Activated naive CD4-positive, alpha-beta T cell treated with anti-CD3 and anti-CD28 coated beads for 36 hours (primary cell): Measurements from ENCODE around the gene NDUFB7. TPM values are rescaled to one million over a fixed set of nuclear protein-coding genes. Genes with fewer than 3 reads are reported as not detected.
"Not testable (repeated sequence)": the region's sequence is repeated elsewhere in the genome, so short reads cannot be mapped to it uniquely, and the experiment has no call there.

ENCODE experiments used
- CTCF ChIA-PET: fragments of 350-600 bp; sonication (Branson Sonifier 250); formaldehyde crosslinking; loops from one replicate; lab custom pipeline; 2021; ENCODE audit warnings: antibody characterized with exemption; lab: Charles Lee
- DNase-seq: peaks from one replicate; pipeline ENCODE4 v3.0.0-alpha.2; 2020
- H3K27ac Mint-ChIP-seq: one replicate; pipeline ENCODE4 v1.8.0; 2021; ENCODE audit warnings: mild to moderate bottlenecking, mixed read lengths
- H3K27me3 Mint-ChIP-seq: one replicate; pipeline ENCODE4 v1.8.0; 2021; ENCODE audit warnings: low read depth, mixed read lengths
- H3K36me3 Mint-ChIP-seq: one replicate; pipeline ENCODE4 v1.8.0; 2021; ENCODE audit warnings: low read depth, mixed read lengths
- H3K4me1 Mint-ChIP-seq: one replicate; pipeline ENCODE4 v1.8.0; 2021; ENCODE audit warnings: low read depth, mixed read lengths
- H3K4me3 Mint-ChIP-seq: one replicate; pipeline ENCODE4 v1.8.0; 2021; ENCODE audit warnings: mild to moderate bottlenecking, moderate library complexity, mixed read lengths
- H3K9me3 Mint-ChIP-seq: one replicate; pipeline ENCODE4 v1.8.0; 2021; ENCODE audit warnings: mixed read lengths
- intact Hi-C: fragments of 100-400 bp; cut with micrococcal nuclease; formaldehyde crosslinking; loops from one replicate; pipeline ENCODE4 v1.15.1; 2023
- total RNA-seq, 2 experiments: library from RNA; stranded (reverse); gene quantifications; one replicate each; pipeline ENCODE4 v1.2.3, GENCODE V29; 2021

The NDUFB7 gene
- total RNA-seq, 2 experiments from 2014 or later = 117 to 123 TPM

- Mint-ChIP-seq H3K27ac (no peak overlapping the region), H3K27me3 (no peaks in the 10 kb centered on the region)
- CTCF ChIA-PET = interaction anchor here (1.5 kb wide), 1 partner anchor 10 kb away, joined by 6 read pairs; no protein-coding TSS in a partner anchor
Measured at GRCh38 chr19:14566712-14567077, 5.2 kb downstream of the NDUFB7 start.

GRCh38 chr19:14565765-14566711, 5.8 kb downstream of the NDUFB7 start:
- CTCF ChIA-PET = interaction anchor here (1.2 kb wide), 1 partner anchor 9 kb away, joined by 3 read pairs; no protein-coding TSS in a partner anchor
- peaks cover 36% of the 10 kb centered on the region for H3K4me1 Mint-ChIP-seq
- H3K27ac Mint-ChIP-seq = no peak overlapping the region
- H3K27me3 Mint-ChIP-seq = no peaks in the 10 kb centered on the region
- DNase-seq = no peak
- no peaks in the 10 kb centered on the region for H3K9me3 Mint-ChIP-seq
- intact Hi-C loops = no loop called here
- no peak overlapping the region for H3K4me3 Mint-ChIP-seq
- H3K36me3 Mint-ChIP-seq = peaks cover 9% of the 10 kb centered on the region

More at GRCh38 chr19:14566712-14567077, 5.2 kb downstream of the NDUFB7 start:
- no peaks in the 10 kb centered on the region for H3K9me3 Mint-ChIP-seq
- H3K4me1 Mint-ChIP-seq = peaks cover 38% of the 10 kb centered on the region
- H3K4me3 Mint-ChIP-seq = no peak overlapping the region
- intact Hi-C loops = no loop called here
- DNase-seq = no peak
- H3K36me3 Mint-ChIP-seq = peaks cover 9% of the 10 kb centered on the region

GRCh38 chr19:14565298-14565679, 6.6 kb downstream of the NDUFB7 start:
- intact Hi-C loops = no loop called here
- no peak overlapping the region for H3K4me3 Mint-ChIP-seq
- H3K27me3 Mint-ChIP-seq = no peaks in the 10 kb centered on the region
- H3K9me3 Mint-ChIP-seq = no peaks in the 10 kb centered on the region
- no peak for DNase-seq
- H3K27ac Mint-ChIP-seq = no peak overlapping the region
- CTCF ChIA-PET = interaction anchor here (1.2 kb wide), 1 partner anchor 9 kb away, joined by 3 read pairs; no protein-coding TSS in a partner anchor
- H3K4me1 Mint-ChIP-seq = peaks cover 34% of the 10 kb centered on the region
- peaks cover 9% of the 10 kb centered on the region for H3K36me3 Mint-ChIP-seq

- intact Hi-C loops, H3K4me3 Mint-ChIP-seq, H3K27me3 Mint-ChIP-seq, H3K27ac Mint-ChIP-seq, H3K9me3 Mint-ChIP-seq, H3K36me3 Mint-ChIP-seq, DNase-seq: not testable (repeated sequence)
- H3K4me1 Mint-ChIP-seq = peaks cover 34% of the 10 kb centered on the region
- CTCF ChIA-PET = interaction anchor here (1.2 kb wide), 1 partner anchor 8 kb away, joined by 3 read pairs; no protein-coding TSS in a partner anchor
Measured at GRCh38 chr19:14564652-14565297, 7.1 kb downstream of the NDUFB7 start.

- Mint-ChIP-seq H3K36me3 (peaks cover 9% of the 10 kb centered on the region), H3K27me3 (no peaks in the 10 kb centered on the region), H3K4me1 (peaks cover 31% of the 10 kb centered on the region), H3K4me3 (no peak overlapping the region), H3K9me3 (no peaks in the 10 kb centered on the region), H3K27ac (peak overlapping the region; percentile 65)
- intact Hi-C loops = no loop called here
- CTCF ChIA-PET = interaction anchor here (0.5 kb wide), 1 partner anchor 39 kb away, joined by 4 read pairs; no protein-coding TSS in a partner anchor
- peak; percentile 60 for DNase-seq
Measured at GRCh38 chr19:14563989-14564651, 7.7 kb downstream of the NDUFB7 start.

GRCh38 chr19:14563590-14563926, 8.3 kb downstream of the NDUFB7 start:
- Mint-ChIP-seq H3K4me1 (peaks cover 28% of the 10 kb centered on the region), H3K9me3 (no peaks in the 10 kb centered on the region), H3K4me3 (no peak overlapping the region), H3K27me3 (no peaks in the 10 kb centered on the region), H3K36me3 (peaks cover 8% of the 10 kb centered on the region), H3K27ac (no peak overlapping the region)
- intact Hi-C loops = no loop called here
- DNase-seq = no peak
- CTCF ChIA-PET = interaction anchor here (0.5 kb wide), 1 partner anchor 40 kb away, joined by 4 read pairs; no protein-coding TSS in a partner anchor

GRCh38 chr19:14562660-14563589, 8.9 kb downstream of the NDUFB7 start:
- Mint-ChIP-seq H3K4me3 (no peak overlapping the region), H3K4me1 (peaks cover 27% of the 10 kb centered on the region), H3K27ac (no peak overlapping the region), H3K27me3 (no peaks in the 10 kb centered on the region), H3K36me3 (peaks cover 6% of the 10 kb centered on the region), H3K9me3 (no peaks in the 10 kb centered on the region)
- CTCF ChIA-PET = interaction anchor here (0.5 to 0.8 kb wide), 2 partner anchors 10 to 40 kb away, joined by 4 read pairs; no protein-coding TSS in a partner anchor
- DNase-seq = no peak
- intact Hi-C loops = no loop called here

GRCh38 chr19:14561847-14562351, 10.0 kb downstream of the NDUFB7 start:
- Mint-ChIP-seq H3K27me3 (no peaks in the 10 kb centered on the region), H3K4me1 (peaks cover 21% of the 10 kb centered on the region), H3K36me3 (peaks cover 4% of the 10 kb centered on the region), H3K27ac (no peak overlapping the region), H3K4me3 (no peak overlapping the region), H3K9me3 (no peaks in the 10 kb centered on the region)
- DNase-seq = no peak
- CTCF ChIA-PET = interaction anchor here (0.8 to 2.1 kb wide), 2 partner anchors 11 to 123 kb away, joined by 4 to 5 read pairs; no protein-coding TSS in a partner anchor
- intact Hi-C loops = no loop called here

GRCh38 chr19:14561249-14561648, 10.6 kb downstream of the NDUFB7 start:
- Mint-ChIP-seq H3K27me3 (no peaks in the 10 kb centered on the region), H3K4me3 (no peak overlapping the region), H3K4me1 (peaks cover 27% of the 10 kb centered on the region), H3K36me3 (peaks cover 4% of the 10 kb centered on the region), H3K9me3 (no peaks in the 10 kb centered on the region), H3K27ac (no peak overlapping the region)
- intact Hi-C loops = no loop called here
- DNase-seq = no peak
- CTCF ChIA-PET = interaction anchor here (2.1 kb wide), 1 partner anchor 124 kb away, joined by 5 read pairs; no protein-coding TSS in a partner anchor

GRCh38 chr19:14560776-14561108, 11.1 kb downstream of the NDUFB7 start:
- peaks cover 3% of the 10 kb centered on the region for H3K36me3 Mint-ChIP-seq
- H3K27ac Mint-ChIP-seq = peak overlapping the region; percentile 44
- no peak for DNase-seq
- intact Hi-C loops = no loop called here
- H3K4me1 Mint-ChIP-seq = peaks cover 32% of the 10 kb centered on the region
- CTCF ChIA-PET = interaction anchor here (2.1 kb wide), 1 partner anchor 124 kb away, joined by 5 read pairs; no protein-coding TSS in a partner anchor
- H3K9me3 Mint-ChIP-seq = no peaks in the 10 kb centered on the region
- no peak overlapping the region for H3K4me3 Mint-ChIP-seq
- H3K27me3 Mint-ChIP-seq = no peaks in the 10 kb centered on the region
